HepG2 (cell line): ENCODE data around the gene SLAMF8. TPM values are rescaled to one million over a fixed set of nuclear protein-coding genes. Genes with fewer than 3 reads are reported as not detected.

Experiments
- ATAC-seq: fragments of 200-7000 bp; cut with Tn5 transposase; 3 replicates; pipeline ENCODE4 v1.9.1; 2020; ENCODE audit warnings: mild to moderate bottlenecking, moderate library complexity
- BruUV-seq: library from RNA; stranded (reverse); fragments of 400-500 nt; replicated peaks from 2 replicates; lab custom pipeline; 2021; lab: Mats Ljungman, UMichigan
- CTCF ChIA-PET: fragments of 300-600 bp; formaldehyde crosslinking; extraction: SDS; loops from one replicate; lab custom pipeline; 2021; ENCODE audit warnings: low total read pairs, inconsistent platforms, low intra/inter-chr PET ratio; lab: Yijun Ruan, JAX
- POLR2A ChIA-PET: fragments of 350-600 bp; sonication (Branson Sonifier 250); formaldehyde crosslinking; loops from one replicate; lab custom pipeline; 2020; ENCODE audit warnings: antibody characterized with exemption, inconsistent platforms; lab: Yijun Ruan, JAX
- DNase-seq: peaks from one replicate; pipeline ENCODE4 v3.0.0-alpha.2; 2015; ENCODE audit warnings: low spot score
- FAIRE-seq: peaks from 3 replicates; lab custom pipeline; 2011; peaks lifted over from hg19 to GRCh38; lab: Jason Lieb, UNC
- H2AFZ ChIP-seq: one replicate; pipeline ENCODE4 v1.6.1; 2011; ENCODE audit warnings: low read length, inconsistent platforms
- H3K27ac ChIP-seq: fragments of 300-600 bp; 3 replicates; pipeline ENCODE4 v1.8.0; 2011; ENCODE audit warnings: mixed run types, mild to moderate bottlenecking, mixed read lengths, low read length, inconsistent platforms; ENCODE audit not compliant: insufficient read depth; ENCODE audit errors: extremely low read length
- H3K27me3 ChIP-seq, 2 experiments: fragments of 200-600 bp in 1 of 2; 2 replicates in 1 of 2; 3 replicates in 1 of 2; pipeline versions ENCODE4 v1.6.0 to v1.8.0; 2011; ENCODE audit warnings: low read length in 2 of 2, mild to moderate bottlenecking in 2 of 2, moderate library complexity in 2 of 2, inconsistent platforms in 1 of 2; ENCODE audit not compliant: insufficient read depth in 2 of 2, control insufficient read depth in 1 of 2
- H3K36me3 ChIP-seq, 2 experiments: fragments of 200-600 bp in 1 of 2; replicated peaks in 1 of 2; 2 replicates in 1 of 2; 3 replicates in 1 of 2; pipeline versions ENCODE4 v1.5.1 to v1.8.0; 2011; ENCODE audit warnings: low read length in 2 of 2, inconsistent platforms in 1 of 2; ENCODE audit not compliant: insufficient read depth in 2 of 2, control insufficient read depth in 1 of 2
- H3K4me1 ChIP-seq: 2 replicates; pipeline ENCODE4 v1.5.1; 2012; ENCODE audit warnings: low read length, inconsistent platforms; ENCODE audit not compliant: insufficient read depth
- H3K4me2 ChIP-seq: 2 replicates; pipeline ENCODE4 v1.6.0; 2011; ENCODE audit warnings: low read depth, low read length, inconsistent platforms
- H3K4me3 ChIP-seq, 3 experiments: fragments of 200-600 bp in 1 of 3; sonication (generic), shearing (Covaris generic) in 1 of 3; replicated peaks in 1 of 3; 2 replicates each; pipeline ENCODE4 v1.5.1; 2011 to 2016; ENCODE audit warnings: low read length in 3 of 3, inconsistent platforms in 2 of 3, low read depth in 2 of 3, mild to moderate bottlenecking in 2 of 3, control low read depth in 1 of 3, mixed read lengths in 1 of 3; ENCODE audit not compliant: insufficient read depth in 1 of 3
- H3K79me2 ChIP-seq: one replicate; pipeline ENCODE4 v1.6.1; 2011; ENCODE audit warnings: low read length, inconsistent platforms; ENCODE audit not compliant: insufficient read depth
- H3K9ac ChIP-seq: 2 replicates; pipeline ENCODE4 v1.6.0; 2011; ENCODE audit warnings: mild to moderate bottlenecking, low read depth, low read length, inconsistent platforms; ENCODE audit not compliant: insufficient read depth
- H3K9me3 ChIP-seq: 2 replicates; pipeline ENCODE4 v1.5.1; 2012; ENCODE audit warnings: mild to moderate bottlenecking, low read length
- H4K20me1 ChIP-seq: 2 replicates; pipeline ENCODE4 v1.6.0; 2011; ENCODE audit warnings: inconsistent platforms, mild to moderate bottlenecking, low read length, moderate library complexity; ENCODE audit not compliant: insufficient read depth
- ATF7-NPFF ChIP-seq: sonication (generic); formaldehyde crosslinking; IDR thresholded peaks from 2 replicates; pipeline ENCODE4 v1.8.1; 2023; ENCODE audit warnings: mild to moderate bottlenecking, low read depth, missing genetic modification reagents, moderate library complexity
- ETV6 ChIP-seq: sonication (generic); formaldehyde crosslinking; conservative IDR thresholded peaks from 2 replicates; pipeline ENCODE4 v1.4.0; 2020; ENCODE audit warnings: missing genetic modification reagents
- FOXA3 ChIP-seq: IDR thresholded peaks from 2 replicates; pipeline ENCODE4 v1.6.1; 2016; ENCODE audit warnings: missing genetic modification reagents, missing compliant biosample characterization
- JUNB ChIP-seq: sonication (generic); formaldehyde crosslinking; IDR thresholded peaks from 2 replicates; pipeline ENCODE4 v1.8.0; 2022; ENCODE audit warnings: missing genetic modification reagents, mild to moderate bottlenecking, borderline replicate concordance
- MIER2 ChIP-seq: IDR thresholded peaks from 2 replicates; pipeline ENCODE4 v1.6.1; 2016; ENCODE audit warnings: missing biosample characterization, missing genetic modification reagents
- NR2C2 ChIP-seq: sonication (generic); formaldehyde crosslinking; IDR thresholded peaks from 2 replicates; pipeline ENCODE4 v1.4.0; 2020; ENCODE audit warnings: missing genetic modification reagents, mild to moderate bottlenecking, moderate library complexity, borderline replicate concordance
- NR2F2 ChIP-seq: IDR thresholded peaks from 2 replicates; pipeline ENCODE4 v1.6.1; 2012; ENCODE audit warnings: low read depth, inconsistent platforms, borderline replicate concordance
- NR2F6 ChIP-seq, 2 experiments: IDR thresholded peaks; 2 replicates each; pipeline ENCODE4 v1.6.1; 2016; ENCODE audit warnings: antibody characterized with exemption in 1 of 2, mild to moderate bottlenecking in 1 of 2
- PITX1 ChIP-seq: sonication (generic); formaldehyde crosslinking; IDR thresholded peaks from 2 replicates; pipeline ENCODE4 v1.5.1; 2020; ENCODE audit warnings: mild to moderate bottlenecking, missing genetic modification reagents
- RBM22 ChIP-seq: fragments of 200-400 bp; formaldehyde crosslinking; optimal IDR thresholded peaks from 2 replicates; pipeline ENCODE3; 2017; ENCODE audit warnings: mild to moderate bottlenecking, low read length, moderate library complexity
- SIX4 ChIP-seq: sonication (generic); formaldehyde crosslinking; IDR thresholded peaks from 2 replicates; pipeline ENCODE4 v1.4.0; 2020; ENCODE audit warnings: missing genetic modification reagents
- SRF ChIP-seq: IDR thresholded peaks from 2 replicates; pipeline ENCODE4 v1.6.1; 2011; ENCODE audit warnings: mild to moderate bottlenecking, low read depth, low read length, moderate library complexity
- ZBTB38 ChIP-seq: sonication (generic); formaldehyde crosslinking; IDR thresholded peaks from 2 replicates; pipeline ENCODE4 v1.5.1; 2020; ENCODE audit warnings: mild to moderate bottlenecking, missing genetic modification reagents
- ZFAT ChIP-seq: sonication (generic); formaldehyde crosslinking; conservative IDR thresholded peaks from 2 replicates; pipeline ENCODE4 v1.8.1; 2023; ENCODE audit warnings: missing genetic modification reagents, inconsistent platforms
- ZNF10 ChIP-seq: sonication (generic); formaldehyde crosslinking; IDR thresholded peaks from 2 replicates; pipeline ENCODE4 v1.4.0; 2020; ENCODE audit warnings: mild to moderate bottlenecking, low read depth, missing genetic modification reagents, borderline replicate concordance
- ZNF124 ChIP-seq: sonication (generic); formaldehyde crosslinking; IDR thresholded peaks from 2 replicates; pipeline ENCODE4 v1.4.0; 2020; ENCODE audit warnings: missing genetic modification reagents
- ZNF24 ChIP-seq: fragments of 450-650 bp; IDR thresholded peaks from 2 replicates; pipeline ENCODE4 v1.6.1; 2017; ENCODE audit warnings: antibody characterized with exemption, mild to moderate bottlenecking
- WGBS: methylation state at CpG from one replicate; pipeline ENCODE4 v1.1.6; 2017; ENCODE audit warnings: low lambda C conversion rate; 5-methylcytosine and 5-hydroxymethylcytosine counted together
- in situ Hi-C: cut with HindIII; loops from 2 replicates; pipeline ENCODE4 v1.10.0; 2017; ENCODE audit warnings: low pct_unique_long_range_greater_than_20kb; ENCODE audit not compliant: extremely low pct_ligation_motif_present
- intact Hi-C: fragments of 100-400 bp; cut with micrococcal nuclease; formaldehyde crosslinking; loops from one replicate; pipeline ENCODE4 v1.10.0; 2022; ENCODE audit not compliant: unreplicated experiment
- polyA plus RNA-seq, 8 experiments: library from polyadenylated mRNA; depleted of rRNA in 3 of 8; stranded (reverse) in 7 of 8; unstranded in 1 of 8; fragments of >200 nt; fragmentation: Illumina TruSeq in 4 of 8; extraction: Trizol in 4 of 8; gene quantifications; 2 replicates each; pipeline versions ENCODE4 v1.2.1 to v1.2.3, GENCODE V29; 2011 to 2016; ENCODE audit warnings: low read depth in 4 of 8, missing spikeins in 1 of 8, mixed read lengths in 1 of 8; ENCODE audit not compliant: insufficient read depth in 1 of 8
- total RNA-seq, 5 experiments: library from RNA; depleted of rRNA; stranded (reverse); fragments of >200 nt; fragmentation: Illumina TruSeq; extraction: Trizol; gene quantifications; 2 replicates each; pipeline ENCODE4 v1.2.3, GENCODE V29; 2016; ENCODE audit warnings: low read depth in 1 of 5
- TF ChIP-seq, protein P1 (sequence below): sonication (generic); formaldehyde crosslinking; IDR thresholded peaks from 2 replicates; pipeline ENCODE4 v1.5.0; 2020; ENCODE audit warnings: missing genetic modification reagents, mild to moderate bottlenecking, borderline replicate concordance
- TF ChIP-seq, protein P2 (sequence below): sonication (generic); formaldehyde crosslinking; IDR thresholded peaks from 2 replicates; pipeline ENCODE4 v1.5.1; 2020; ENCODE audit warnings: mild to moderate bottlenecking, moderate library complexity, missing genetic modification reagents
- TF ChIP-seq, protein P3 (sequence below): sonication (generic); formaldehyde crosslinking; conservative IDR thresholded peaks from 2 replicates; pipeline ENCODE4 v1.8.0; 2022; ENCODE audit warnings: mild to moderate bottlenecking, moderate library complexity, missing genetic modification reagents

Gene SLAMF8
- total and polyA plus RNA-seq, 2 of the 13 experiments (the other 11 are each of a cell fraction or from before 2014, with no cell fraction given), result not detected

DNA sequence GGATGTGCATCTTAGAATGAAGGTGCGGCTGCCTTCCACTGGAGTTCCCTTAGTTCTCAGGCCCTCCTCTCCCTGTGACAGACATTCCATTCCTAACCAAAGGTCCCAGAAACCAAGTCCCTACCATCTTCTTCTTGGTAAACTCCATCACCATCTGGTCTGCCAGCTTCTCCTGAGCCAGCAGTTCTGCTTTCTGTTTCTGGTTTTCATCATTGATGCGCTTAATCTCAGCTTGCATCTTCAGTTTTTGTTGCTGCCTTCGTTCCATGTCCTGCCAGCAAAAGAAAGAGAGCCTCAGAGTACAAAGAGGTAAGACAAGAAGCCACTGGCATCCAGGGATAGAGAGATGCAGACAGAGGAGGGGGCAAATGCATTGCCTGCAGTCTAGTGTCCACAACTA, 53.8 kb downstream of the SLAMF8 start:
- no peaks in the 10 kb centered on the region for H3K36me3 ChIP-seq
- H3K9ac ChIP-seq, result no peak overlapping the region
- no TSS peak for BruUV-seq
- H4K20me1 ChIP-seq, result no peaks in the 10 kb centered on the region
- ChIA-PET CTCF (no interaction called here), POLR2A (no interaction called here)
- H2AFZ ChIP-seq, result no peak overlapping the region
- in situ Hi-C loops (no loop called here), intact Hi-C loops (no loop called here)
- peaks cover 0 to 1% of the 10 kb centered on the region in 2 experiments; a peak in 2 of 5 replicates for H3K27me3 ChIP-seq
- H3K4me2 ChIP-seq, result no peak overlapping the region
- DNase-seq (no peak), FAIRE-seq (no peak), ATAC-seq (no peak)
- no peaks in the 10 kb centered on the region for H3K4me1 ChIP-seq
- H3K9me3 ChIP-seq, result no peaks in the 10 kb centered on the region
- no peak overlapping the region for H3K27ac ChIP-seq
- WGBS, result 46% methylated on average over 3 of the region's 3 CpGs
- H3K4me3 ChIP-seq, result no peak overlapping the region
- TF ChIP-seq NR2F6 (IDR thresholded peaks at IDR 0.05) (no peak), NR2F6 (CRISPR knock-in tag; IDR thresholded peaks at IDR 0.05) (no peak), JUNB (no peak), ETV6 (no peak), RBM22 (no peak), ZFAT (CRISPR knock-in tag) (no peak), ATF7-NPFF (no peak), ZBTB38 (CRISPR knock-in tag) (no peak), MIER2 (CRISPR knock-in tag) (no peak), SRF (no peak), ZNF10 (no peak), SIX4 (CRISPR knock-in tag) (no peak), PITX1 (CRISPR knock-in tag) (no peak), FOXA3 (CRISPR knock-in tag) (no peak), ZNF124 (no peak), NR2F2 (no peak), NR2C2 (CRISPR knock-in tag) (no peak), ZNF24 (no peak)
- TF ChIP-seq, protein P1, sequence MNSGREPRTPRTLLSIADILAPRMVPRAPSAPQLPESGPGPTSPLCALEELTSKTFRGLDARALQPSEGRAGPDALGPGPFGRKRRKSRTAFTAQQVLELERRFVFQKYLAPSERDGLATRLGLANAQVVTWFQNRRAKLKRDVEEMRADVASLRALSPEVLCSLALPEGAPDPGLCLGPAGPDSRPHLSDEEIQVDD, result no peak
- TF ChIP-seq, protein P2, sequence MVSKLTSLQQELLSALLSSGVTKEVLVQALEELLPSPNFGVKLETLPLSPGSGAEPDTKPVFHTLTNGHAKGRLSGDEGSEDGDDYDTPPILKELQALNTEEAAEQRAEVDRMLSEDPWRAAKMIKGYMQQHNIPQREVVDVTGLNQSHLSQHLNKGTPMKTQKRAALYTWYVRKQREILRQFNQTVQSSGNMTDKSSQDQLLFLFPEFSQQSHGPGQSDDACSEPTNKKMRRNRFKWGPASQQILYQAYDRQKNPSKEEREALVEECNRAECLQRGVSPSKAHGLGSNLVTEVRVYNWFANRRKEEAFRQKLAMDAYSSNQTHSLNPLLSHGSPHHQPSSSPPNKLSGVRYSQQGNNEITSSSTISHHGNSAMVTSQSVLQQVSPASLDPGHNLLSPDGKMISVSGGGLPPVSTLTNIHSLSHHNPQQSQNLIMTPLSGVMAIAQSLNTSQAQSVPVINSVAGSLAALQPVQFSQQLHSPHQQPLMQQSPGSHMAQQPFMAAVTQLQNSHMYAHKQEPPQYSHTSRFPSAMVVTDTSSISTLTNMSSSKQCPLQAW, result no peak
- TF ChIP-seq, protein P3, sequence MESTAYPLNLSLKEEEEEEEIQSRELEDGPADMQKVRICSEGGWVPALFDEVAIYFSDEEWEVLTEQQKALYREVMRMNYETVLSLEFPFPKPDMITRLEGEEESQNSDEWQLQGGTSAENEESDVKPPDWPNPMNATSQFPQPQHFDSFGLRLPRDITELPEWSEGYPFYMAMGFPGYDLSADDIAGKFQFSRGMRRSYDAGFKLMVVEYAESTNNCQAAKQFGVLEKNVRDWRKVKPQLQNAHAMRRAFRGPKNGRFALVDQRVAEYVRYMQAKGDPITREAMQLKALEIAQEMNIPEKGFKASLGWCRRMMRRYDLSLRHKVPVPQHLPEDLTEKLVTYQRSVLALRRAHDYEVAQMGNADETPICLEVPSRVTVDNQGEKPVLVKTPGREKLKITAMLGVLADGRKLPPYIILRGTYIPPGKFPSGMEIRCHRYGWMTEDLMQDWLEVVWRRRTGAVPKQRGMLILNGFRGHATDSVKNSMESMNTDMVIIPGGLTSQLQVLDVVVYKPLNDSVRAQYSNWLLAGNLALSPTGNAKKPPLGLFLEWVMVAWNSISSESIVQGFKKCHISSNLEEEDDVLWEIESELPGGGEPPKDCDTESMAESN (CRISPR knock-in tag), result no peak
- H3K79me2 ChIP-seq, result no peaks in the 10 kb centered on the region
